HT-29 (cell line): ENCODE data around the gene OR2AG1. TPM values are rescaled to one million over a fixed set of nuclear protein-coding genes. Genes with fewer than 3 reads are reported as not detected.
A peak's percentile ranks its signal among the peaks of the same experiment; 100 is the strongest.

Source experiments
- DNase-seq: peaks from one replicate; pipeline ENCODE4 v3.0.0-alpha.2; 2015; ENCODE audit warnings: low spot score
- total RNA-seq: library from RNA; depleted of rRNA; stranded (reverse); fragments of >200 nt; shearing (Covaris generic); gene quantifications from 2 replicates; pipeline ENCODE4 v1.2.3, GENCODE V29; 2014; rRNA removed

The OR2AG1 gene
- not detected in 2 replicates for total RNA-seq

DNA sequence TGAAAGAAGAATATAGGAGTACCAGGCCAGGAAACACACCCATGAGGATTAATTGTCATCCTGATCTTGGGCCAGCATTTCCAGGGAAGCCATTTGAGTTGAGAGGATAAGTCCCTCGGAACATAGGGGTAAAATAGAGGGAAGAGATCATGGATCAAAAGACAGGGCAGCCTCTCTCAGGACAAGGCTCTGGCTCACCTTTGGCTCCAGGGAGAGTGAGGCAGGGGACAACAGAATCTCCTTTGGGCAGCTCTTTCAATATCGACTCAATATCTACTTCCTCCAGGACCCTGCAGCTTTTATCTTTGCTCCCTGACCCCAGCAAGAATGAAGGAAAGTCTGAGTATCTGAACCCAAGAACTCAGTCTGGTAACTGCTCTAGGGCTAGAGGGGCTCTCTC, at the start of gene OR2AG1:
Gene OR2AG1, plus strand, starts transcription at position 301 of the 400 bp plus-strand sequence. CDS start 2,018 bp downstream, outside the sequence.
- no peak for DNase-seq

DNA sequence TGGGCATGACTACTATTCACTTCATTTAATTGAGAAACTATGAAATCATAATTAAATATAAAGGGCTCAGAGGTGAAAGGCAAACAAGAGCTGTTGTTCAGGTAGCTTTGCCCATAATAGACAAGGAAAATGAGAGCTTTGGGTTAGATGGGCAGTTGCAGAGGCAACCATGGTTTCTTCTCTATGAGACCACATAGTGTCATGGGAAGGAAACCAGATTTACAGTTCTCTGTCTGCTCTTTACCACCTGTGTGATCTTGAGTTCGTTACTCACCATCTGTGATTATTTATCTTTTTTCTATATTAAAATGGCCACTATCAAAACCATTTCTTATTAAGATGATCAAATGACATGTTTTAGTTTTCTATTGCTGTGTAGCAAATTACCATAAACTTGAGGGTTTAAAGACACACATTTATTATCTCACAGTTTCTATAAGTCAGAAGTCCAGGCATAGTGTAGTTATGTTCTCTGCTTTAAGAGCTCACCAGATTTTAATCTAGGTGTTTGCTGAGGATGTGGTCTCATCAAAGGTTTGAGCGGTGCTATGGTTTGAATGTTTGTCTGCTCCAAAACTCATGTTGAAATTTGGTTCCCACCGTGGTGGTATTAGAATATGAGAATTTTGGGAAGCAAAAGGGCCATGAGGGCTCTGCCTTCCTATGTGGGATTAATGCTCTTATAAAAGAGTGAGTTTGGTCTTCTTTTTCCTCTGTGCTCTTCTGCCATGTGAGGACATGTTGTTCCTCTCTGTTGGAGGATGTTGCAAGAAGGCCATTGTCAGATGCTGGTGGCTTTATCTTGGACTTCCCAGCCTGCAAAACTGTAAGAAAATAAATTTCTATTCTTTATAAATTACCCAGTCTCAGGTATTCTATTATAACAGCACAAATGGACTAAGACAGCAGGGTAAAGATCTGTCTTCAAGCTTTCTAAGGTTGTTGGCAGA, 49.2 kb upstream of the OR2AG1 start:
- DNase-seq = no peak

DNA sequence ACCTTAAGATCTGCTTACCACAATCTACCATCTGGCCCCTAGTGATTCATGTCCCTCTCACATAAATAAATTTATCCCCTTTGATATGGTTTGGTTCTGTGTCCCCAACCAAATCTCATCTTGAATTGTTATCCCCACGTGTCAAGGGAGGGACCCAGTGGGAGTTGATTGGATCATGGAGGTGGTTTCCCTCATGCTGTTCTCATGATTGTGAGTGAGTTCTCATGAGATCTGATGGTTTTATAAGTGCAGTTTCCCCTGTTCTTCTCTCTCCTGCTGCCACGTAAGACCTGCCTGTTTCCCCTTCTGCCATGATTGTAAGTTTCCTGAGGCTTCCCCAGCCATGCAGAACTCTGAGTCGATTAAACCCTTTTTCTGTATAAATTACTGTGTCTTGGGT, 48.2 kb upstream of the OR2AG1 start:
- DNase-seq = no peak

- no peak for DNase-seq
These were observed 47.5 kb upstream of the OR2AG1 start for GRCh38 chr11:6735306-6735705.

- no peak for DNase-seq
These were observed 46.2 kb upstream of the OR2AG1 start for GRCh38 chr11:6736495-6737121.

- DNase-seq = peak; percentile 89
These were observed 44.9 kb upstream of the OR2AG1 start for GRCh38 chr11:6737872-6738466.

DNA sequence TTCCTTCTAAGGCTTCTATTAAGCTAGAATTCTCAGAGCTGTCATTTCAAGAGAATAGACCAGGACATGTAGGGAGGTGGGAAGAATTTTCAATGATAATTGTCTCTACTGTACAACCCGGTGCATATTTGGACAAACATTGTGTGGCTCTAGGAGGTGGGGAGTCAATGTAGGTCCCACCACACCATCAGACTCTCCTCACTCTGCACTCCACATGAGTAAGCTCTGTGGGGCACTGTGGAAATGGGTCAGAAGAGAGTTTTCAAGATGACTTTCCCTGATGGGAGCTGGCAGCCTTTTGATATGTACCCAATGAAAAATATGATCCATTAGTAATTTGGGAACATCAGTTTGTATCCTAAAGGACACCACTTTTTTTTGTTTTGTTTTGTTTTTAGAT, 44.2 kb upstream of the OR2AG1 start:
- no peak for DNase-seq

GRCh38 chr11:6742260-6742659, 40.6 kb upstream of the OR2AG1 start:
- no peak for DNase-seq

- no peak for DNase-seq
These were observed 37.8 kb upstream of the OR2AG1 start for GRCh38 chr11:6745018-6745417.

GRCh38 chr11:6745465-6746015, 37.3 kb upstream of the OR2AG1 start:
- no peak for DNase-seq

DNA sequence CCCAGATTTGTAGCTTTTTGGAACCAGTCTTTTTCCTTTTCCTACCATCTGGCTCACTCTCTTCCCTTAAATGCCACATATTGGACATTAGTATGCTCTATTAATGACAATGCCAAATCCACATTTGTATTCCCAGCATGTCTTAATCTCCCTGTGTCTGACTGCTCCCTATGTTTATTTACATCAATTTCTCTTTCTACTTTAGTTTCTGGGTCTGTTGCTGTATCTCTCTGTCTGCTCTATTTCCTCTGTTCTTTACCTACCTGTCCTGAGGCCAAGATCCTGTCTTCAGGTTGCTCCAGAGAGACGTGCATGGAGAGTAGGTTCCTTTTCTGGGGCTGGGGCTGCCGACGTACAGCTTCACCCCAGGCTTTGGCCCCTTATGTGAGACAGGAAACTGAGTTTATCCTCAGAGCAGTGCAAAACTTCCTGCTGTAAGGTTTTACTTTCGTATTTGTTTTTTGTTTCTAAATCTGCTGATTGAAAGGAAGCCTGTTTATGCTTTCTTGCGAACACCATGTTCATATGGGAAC, 36.7 kb upstream of the OR2AG1 start:
- DNase-seq = no peak

DNA sequence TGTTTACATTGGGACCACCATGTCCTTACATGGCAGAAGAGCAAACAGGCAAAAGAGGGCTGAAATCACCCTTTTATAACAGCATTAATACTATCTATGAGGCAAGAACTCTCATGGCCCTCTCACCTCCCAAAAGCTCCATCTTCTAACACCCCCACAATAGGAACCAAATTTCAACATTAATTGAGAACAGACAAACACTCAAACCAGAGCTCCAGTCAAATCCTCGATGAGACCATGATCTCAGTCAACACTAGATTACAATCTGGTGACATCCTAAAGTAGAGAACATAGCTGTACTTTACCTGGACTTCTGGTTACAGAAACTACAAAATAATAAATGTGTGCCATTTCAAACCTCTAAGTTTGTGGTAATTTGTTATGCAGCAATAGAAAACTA, 36.2 kb upstream of the OR2AG1 start:
- DNase-seq = no peak

DNA sequence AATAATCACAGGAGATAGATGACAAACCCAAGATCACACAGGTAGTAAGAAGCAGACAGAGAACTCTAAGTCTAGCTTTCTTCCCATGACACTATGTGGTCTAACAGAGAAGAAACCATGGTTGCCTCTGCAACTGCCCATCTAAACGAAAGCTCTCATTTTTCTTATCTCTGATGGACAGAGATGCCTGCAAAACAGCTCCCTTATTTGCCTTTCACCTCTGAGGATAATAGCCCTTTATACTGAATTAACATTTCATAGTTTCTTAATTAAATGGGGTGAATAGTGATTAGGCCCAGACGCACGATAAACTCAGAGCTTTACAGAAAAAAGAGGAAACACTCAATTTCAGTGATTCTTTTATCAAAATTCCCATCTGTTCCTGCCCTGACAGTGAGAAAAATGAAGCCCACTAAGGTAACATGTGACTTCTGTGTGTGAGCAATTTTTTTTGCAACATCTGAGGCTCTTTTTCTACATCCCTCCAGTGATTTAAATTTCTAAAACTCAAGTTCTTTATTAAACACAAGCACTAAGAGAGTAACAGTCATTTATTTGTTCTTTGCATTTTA, 35.6 kb upstream of the OR2AG1 start:
- no peak for DNase-seq

- DNase-seq = peak; percentile 75
These were observed 27.4 kb upstream of the OR2AG1 start for GRCh38 chr11:6755303-6755952.

DNA sequence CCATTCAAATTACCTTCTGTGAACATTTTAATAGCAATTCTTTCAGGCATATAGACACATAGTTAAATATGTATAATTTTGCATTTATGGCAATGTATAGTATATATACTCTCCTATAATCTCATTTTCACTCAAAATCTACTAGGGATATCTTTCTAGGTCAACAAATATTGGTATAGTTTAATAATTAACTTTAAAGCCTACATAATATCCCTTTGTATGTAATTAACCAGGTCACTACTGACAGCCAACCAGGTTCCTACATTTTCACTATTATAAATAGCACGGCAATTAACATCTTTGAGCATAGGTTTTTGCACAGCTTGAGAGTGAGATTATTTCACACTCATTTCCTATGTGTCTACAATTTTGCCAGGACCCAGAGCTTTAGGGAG, 26.9 kb upstream of the OR2AG1 start:
- DNase-seq = no peak

GRCh38 chr11:6757373-6757967, 25.4 kb upstream of the OR2AG1 start:
- DNase-seq = peak; percentile 66

DNA sequence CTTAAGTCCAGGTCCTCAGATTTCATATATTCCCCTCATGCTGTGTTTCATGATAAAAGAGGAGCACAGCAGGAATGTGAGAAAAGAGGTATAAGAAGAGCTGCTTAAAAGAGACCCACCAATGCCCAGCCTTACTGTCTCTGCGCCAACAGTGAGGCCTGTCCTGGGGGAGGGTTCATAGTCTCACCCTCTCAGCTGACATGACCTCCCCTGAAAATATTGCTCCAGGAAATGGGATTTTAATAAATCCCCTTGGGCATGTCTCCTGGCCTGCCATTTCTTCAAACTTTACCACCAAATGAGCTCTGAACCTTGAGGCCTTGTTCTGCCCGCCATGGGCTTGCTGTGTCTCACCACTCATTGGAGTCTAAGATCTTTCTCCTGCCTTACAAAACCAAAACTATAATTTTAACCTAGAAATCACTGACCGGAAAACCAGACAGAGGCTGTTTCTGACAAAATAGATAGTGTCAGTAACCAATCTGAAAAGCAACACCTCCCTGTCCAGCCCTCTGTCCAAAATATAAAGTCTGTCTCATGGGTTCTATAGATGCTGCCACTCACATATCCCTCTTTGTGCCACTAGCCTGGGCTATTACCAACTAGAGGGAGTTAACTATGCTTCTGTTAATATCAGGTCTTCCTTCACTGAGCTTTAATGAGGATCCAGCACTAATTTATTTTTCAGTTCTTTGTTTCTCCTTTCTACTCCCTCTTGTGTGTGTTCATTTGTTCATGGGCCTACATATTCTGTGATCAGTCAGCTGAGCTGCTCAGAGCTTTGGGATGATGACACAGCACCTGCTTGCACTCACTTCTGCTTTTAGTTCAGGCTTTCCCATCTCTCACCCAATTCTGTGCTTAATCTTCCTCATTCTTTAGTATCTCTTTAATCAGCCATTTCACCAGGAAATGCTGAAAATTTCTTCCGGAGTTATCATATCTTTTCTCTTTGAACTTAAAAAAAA, 10.6 kb upstream of the OR2AG1 start, which contains the start of gene OR2AG2:
Gene OR2AG2, minus strand, starts transcription at position 51 of the 968 bp plus-strand sequence. CDS start 3,019 bp downstream, outside the sequence.
- DNase-seq = no peak

GRCh38 chr11:6778518-6778917, 4.3 kb upstream of the OR2AG1 start:
- no peak for DNase-seq

DNA sequence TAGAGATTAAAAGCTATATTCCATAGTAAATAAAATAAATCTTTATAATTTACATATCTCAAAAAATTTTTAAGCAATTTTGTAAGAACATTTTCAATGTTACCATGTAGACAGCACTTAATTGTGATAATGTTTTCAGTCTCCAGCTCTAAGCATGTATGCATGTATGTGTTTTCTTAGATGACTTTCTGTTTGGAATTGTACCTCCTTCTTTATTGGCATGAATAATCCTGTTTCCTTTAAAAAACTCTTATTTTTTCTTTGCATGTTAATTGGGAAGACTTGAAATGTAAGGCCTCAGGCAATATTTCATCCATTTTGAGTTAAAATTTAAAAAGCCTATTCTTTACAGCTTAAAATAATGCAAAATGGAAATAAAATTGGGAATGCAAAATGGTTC, 2.0 kb upstream of the OR2AG1 start:
- DNase-seq = no peak
